DMS 273 (cell line): ENCODE measurements around the gene WSB2.
"Not testable (repeated sequence)": the region's sequence is repeated elsewhere in the genome, so short reads cannot be mapped to it uniquely, and the experiment has no call there.

Experiments
- DNase-seq: peaks from one replicate; lab custom pipeline; 2025; ENCODE audit not compliant: unreplicated experiment; lab: John Stamatoyannopoulos, UW

Gene WSB2

GRCh38 chr12:118061011-118061872 lies at the start of gene WSB2:
Gene WSB2, minus strand, starts transcription at chr12:118061179. Its CDS starts 131 bp downstream, at chr12:118061048.
- peak; percentile 65 for DNase-seq

DNA sequence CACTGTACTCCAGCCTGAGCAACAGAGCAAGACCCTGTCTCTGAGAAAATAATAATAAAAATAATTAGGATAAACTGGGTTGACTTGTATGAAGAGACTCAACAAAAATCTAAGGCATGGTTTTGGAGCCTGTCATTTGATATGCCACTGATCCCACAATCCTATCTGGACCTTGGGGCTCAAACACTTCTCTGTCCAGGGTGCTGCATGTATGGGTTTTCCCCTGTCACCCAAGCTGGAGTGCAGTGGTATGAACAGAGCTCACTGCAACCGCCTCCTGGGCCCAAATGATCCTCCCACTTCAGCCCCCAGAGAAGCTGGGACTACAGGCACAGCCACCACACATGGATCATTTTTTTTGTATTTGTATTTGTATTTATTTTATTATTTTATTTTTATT lies 48.1 kb upstream of the WSB2 start:
- no peak for DNase-seq

DNA sequence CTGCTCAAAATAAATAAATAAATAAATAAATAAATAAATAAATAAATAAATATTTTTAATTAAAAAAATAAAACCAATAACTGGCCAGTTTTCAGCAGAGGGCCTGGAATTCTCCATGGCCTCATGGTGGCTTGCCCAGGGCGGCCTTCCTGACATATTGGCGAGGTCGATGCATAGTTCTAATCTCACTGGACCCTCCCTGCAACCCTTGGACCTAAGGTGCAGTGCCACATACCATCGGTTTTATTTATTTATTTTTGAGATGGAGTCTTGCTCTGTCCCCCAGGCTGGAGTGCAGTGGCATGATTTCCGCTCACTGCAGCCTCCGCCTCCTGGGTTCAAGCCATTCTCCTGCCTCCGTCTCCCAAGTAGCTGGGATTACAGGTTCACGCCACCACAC lies 46.7 kb upstream of the WSB2 start:
- DNase-seq = no peak

GRCh38 chr12:118107011-118107410 lies 46.0 kb upstream of the WSB2 start:
- DNase-seq = no peak

DNA sequence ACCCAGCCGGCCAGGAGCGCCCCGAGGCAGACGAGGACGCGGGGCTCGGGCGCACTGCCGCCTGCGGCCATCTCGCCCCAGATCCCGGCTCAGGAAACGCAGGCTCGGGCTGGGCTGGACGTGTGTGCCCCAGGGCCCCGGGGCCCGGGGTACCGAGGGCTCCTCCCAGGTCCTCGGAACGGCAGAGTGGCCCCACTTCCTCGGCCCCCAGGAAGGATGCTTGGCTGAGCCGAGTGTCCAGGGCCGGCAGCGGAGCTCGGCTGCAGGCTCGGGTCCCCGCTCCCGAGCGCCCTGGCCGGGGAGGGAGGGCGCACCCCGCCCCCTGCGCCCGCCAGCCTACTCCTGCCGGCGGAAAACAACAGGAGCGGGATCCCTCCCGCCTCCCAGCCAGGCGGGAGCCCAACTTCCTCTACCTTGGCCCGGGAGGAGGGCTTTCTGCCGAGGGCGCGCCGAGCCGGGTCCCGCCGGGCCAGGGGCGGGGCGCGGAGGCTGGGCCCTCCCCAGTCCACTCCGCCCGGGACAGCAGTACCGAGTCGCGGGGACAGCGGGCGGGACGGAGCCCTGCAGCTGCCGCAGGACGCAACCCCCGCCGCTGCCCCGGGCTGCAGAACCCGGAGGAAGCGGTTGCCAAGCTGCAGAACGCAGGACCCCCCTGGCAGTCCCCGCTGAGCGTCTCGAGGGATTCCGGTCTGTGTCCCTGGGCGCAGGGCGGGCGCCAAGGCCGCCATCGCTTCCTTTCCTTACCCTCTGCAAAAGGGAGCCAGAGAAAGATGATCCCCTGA lies 42.8 kb upstream of the WSB2 start, which contains the start of gene VSIG10:
Gene VSIG10 (minus strand): TSS at position 411 of the 782 bp plus-strand sequence. CDS start 340 bp downstream, at position 71.
- DNase-seq = peak; percentile 79

GRCh38 chr12:118103201-118103600 lies 42.2 kb upstream of the WSB2 start:
- DNase-seq = peak; percentile 45

GRCh38 chr12:118102609-118103008 lies 41.6 kb upstream of the WSB2 start:
- no peak for DNase-seq

GRCh38 chr12:118102070-118102469 lies 41.1 kb upstream of the WSB2 start:
- DNase-seq = no peak

DNA sequence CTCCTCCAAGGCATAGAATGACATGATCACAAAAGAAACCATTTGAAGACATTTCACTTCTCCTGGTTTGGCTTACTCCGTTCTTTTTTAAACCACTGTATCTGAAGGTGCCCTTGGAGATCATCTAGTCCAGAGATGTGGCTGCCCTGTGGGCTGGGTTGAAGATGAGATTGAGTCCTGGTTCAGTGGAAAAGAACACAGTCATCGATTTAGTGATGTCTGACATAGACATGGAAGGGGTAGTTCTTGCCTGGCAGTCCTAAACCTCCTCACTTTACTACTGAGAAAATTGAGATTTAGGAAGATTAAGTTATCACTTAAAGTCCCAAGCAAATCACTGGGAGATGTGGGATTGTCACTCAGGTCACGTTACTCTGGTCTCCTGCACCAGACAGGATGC lies 40.1 kb upstream of the WSB2 start:
- no peak for DNase-seq

DNA sequence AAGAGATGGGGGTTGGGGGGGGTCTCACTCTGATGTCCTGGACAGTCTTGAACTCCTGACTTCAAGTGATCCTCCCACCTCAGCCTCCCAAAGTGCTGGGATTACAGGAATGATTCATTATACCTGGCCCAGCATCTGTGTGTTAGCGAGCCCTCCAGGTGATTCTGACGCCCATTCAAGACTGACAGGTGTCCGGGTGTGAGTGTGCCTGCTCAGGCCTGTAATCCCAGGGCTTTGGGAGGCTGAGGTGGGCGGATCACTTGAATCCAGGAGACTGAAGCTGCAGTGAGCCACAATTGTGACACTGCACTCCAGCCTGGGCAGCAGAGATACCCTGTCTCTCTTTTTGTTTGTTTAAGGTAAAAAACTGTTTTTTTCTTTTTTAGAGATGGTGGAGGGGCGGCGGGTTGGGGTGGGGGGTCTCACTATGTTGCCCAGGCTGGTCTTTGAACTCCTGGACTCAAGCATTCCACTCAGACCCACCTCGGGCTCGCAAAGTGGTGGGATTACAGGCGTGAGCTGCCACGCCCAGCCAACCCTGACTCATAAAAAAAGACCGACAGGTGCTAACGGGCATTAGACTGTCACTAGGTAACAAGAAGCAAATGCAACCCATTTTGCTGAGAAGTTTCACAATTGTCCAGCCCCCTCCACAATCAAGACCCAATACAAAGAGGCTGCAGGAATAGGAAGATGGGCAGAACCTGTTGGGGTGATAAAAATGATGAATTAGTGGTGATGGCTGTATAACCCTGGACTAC lies 38.1 kb upstream of the WSB2 start:
- DNase-seq = no peak

GRCh38 chr12:118098401-118098800 lies 37.4 kb upstream of the WSB2 start:
- DNase-seq = no peak

DNA sequence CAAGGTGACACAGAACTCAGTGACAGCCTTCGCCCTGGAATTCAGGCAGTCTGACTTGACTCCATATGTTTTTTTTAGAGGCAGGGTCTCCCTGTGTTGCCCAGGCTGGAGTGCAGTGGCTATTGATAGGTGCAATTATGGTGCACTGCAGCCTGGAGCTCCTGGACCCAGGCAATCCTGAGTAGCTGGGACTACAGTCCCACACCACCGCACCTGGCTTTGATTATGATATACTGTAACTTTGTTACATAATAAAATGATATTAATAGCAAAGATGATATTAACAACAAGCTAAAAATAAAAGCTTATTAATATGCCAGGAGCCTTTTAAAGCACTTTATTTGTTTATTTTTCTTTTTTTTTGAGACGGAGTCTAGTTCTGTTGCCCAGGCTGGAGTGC lies 33.1 kb upstream of the WSB2 start:
- DNase-seq = no peak

GRCh38 chr12:118089782-118090181 lies 28.8 kb upstream of the WSB2 start:
- DNase-seq = no peak

DNA sequence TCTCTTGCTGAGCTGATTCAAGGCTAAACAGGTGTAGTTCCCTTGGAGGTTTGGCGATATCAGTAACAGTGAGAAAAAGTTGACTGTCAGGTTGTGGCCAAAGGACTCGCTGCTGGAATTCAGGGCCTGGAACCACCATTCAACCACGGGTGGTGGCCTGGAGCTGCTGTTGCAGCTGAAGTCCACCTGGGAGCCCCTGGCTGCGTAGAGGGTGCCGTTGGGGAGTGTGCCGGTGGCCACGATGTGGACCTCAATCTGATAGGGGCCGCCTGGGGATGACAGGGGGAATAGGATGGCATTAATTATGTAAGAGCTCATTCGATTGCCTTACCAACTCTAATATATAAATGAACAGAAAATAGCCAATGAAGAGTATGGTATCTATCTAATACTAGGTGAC lies 21.2 kb upstream of the WSB2 start:
- no peak for DNase-seq

- not testable (repeated sequence) for DNase-seq
Measured at GRCh38 chr12:118081521-118081920, 20.5 kb upstream of the WSB2 start.

GRCh38 chr12:118073768-118074167 lies 12.8 kb upstream of the WSB2 start:
- DNase-seq = no peak

DNA sequence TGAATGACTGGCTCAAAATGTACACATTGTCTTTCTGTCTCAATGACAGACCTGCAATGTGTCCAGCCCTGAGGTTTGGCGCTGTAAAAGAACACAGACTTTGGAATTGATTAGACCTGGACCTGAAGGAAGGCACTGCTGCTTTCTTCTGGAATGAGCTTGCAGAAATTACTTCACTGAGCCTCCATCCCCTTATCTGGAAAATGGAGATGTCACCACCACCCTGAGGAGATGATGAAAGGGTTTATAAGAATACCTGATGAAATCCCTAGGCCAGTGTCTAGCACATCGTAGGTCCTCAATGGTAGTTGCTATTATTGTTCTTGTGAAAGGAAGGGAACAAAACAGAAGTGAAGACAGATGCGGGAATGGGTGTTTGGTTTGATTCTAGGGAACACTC lies 9.7 kb upstream of the WSB2 start:
- no peak for DNase-seq

DNA sequence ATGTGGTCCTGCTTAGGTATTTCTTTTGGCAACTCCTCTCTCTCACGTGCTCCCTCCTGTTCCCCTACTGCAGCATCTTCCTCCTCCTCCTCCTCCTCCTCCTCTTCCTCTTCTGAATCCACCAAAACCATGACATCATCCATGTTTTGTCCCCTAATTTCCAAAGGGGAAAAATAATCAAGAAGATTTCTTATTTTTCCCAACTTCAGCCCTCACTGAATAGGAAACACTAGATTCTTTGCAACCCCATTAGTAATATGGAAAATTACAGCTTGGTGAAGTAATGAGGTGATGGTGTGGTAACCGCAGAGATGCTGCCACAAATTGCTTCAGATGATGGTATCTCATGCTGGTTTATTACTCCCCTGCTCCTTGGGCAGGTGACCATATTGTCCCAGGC lies 7.5 kb upstream of the WSB2 start:
- no peak for DNase-seq

- DNase-seq = no peak
Measured at GRCh38 chr12:118065380-118065779, 4.4 kb upstream of the WSB2 start.

GRCh38 chr12:118064608-118065007 lies 3.6 kb upstream of the WSB2 start:
- DNase-seq = peak; percentile 16
